HCT116 (cell line): ENCODE results near the gene NARF. TPM values are rescaled to one million over a fixed set of nuclear protein-coding genes. Genes with fewer than 3 reads are reported as not detected.

ENCODE experiments used
- ATAC-seq: fragments of 200-7000 bp; cut with Tn5 transposase; 2 replicates; pipeline ENCODE4 v1.9.1; 2020; ENCODE audit warnings: mild to moderate bottlenecking, moderate library complexity
- BruUV-seq: library from RNA; stranded (reverse); fragments of 400-500 nt; replicated peaks from 2 replicates; lab custom pipeline; 2021; lab: Mats Ljungman, UMichigan
- CTCF ChIA-PET: fragments of 300-600 bp; sonication (Branson Sonifier 250); formaldehyde crosslinking; loops from one replicate; lab custom pipeline; 2021; ENCODE audit warnings: antibody characterized with exemption; lab: Charles Lee
- POLR2A ChIA-PET: fragments of 300-600, 350-600 bp; sonication (Branson Sonifier 250); formaldehyde crosslinking; loops from one replicate; lab custom pipeline; 2021; ENCODE audit warnings: antibody characterized with exemption; lab: Charles Lee
- RAD21 ChIA-PET, 2 experiments: fragments of 300-600 bp; sonication (Branson Sonifier 250); formaldehyde crosslinking; loops; one replicate each; lab custom pipeline; 2023; ENCODE audit warnings: low total read pairs in 2 of 2; ENCODE audit not compliant: uncharacterized antibody in 2 of 2, unreplicated experiment in 2 of 2, low non-redundant PET in 1 of 2; lab: Charles Lee
- DNase-seq: peaks from one replicate; pipeline ENCODE4 v3.0.0-alpha.2; 2010; ENCODE audit warnings: low read depth, low spot score
- H2AFZ ChIP-seq: fragments of 200-600 bp; shearing (Covaris generic), sonication (generic); 2 replicates; pipeline ENCODE4 v1.6.1; 2017; ENCODE audit warnings: low read depth, mixed run types, mixed read lengths, antibody characterized with exemption, low read length; ENCODE audit not compliant: poor library complexity, severe bottlenecking
- H3K27ac ChIP-seq: 2 replicates; pipeline ENCODE4 v1.5.1; 2012; ENCODE audit warnings: low read depth, low read length
- H3K27me3 ChIP-seq: fragments of 200-600 bp; sonication (generic); 2 replicates; pipeline ENCODE4 v1.6.1; 2016; ENCODE audit warnings: mixed run types, low read length, mixed read lengths; ENCODE audit not compliant: insufficient read depth
- H3K36me3 ChIP-seq, 2 experiments: fragments of 200-500 bp in 1 of 2; fragments of 200-600 bp in 1 of 2; sonication (Bioruptor generic) in 1 of 2; sonication (generic) in 1 of 2; 2 replicates each; pipeline versions ENCODE4 v1.5.1 to v1.6.1; 2014 to 2016; ENCODE audit warnings: low read length in 2 of 2, inconsistent platforms in 1 of 2, mixed read lengths in 1 of 2, mixed run types in 1 of 2; ENCODE audit not compliant: insufficient read depth in 2 of 2, control insufficient read depth in 1 of 2
- H3K4me1 ChIP-seq, 2 experiments: fragments of 200-600 bp in 1 of 2; sonication (generic) in 1 of 2; 2 replicates each; pipeline versions ENCODE4 v1.5.1 to v1.6.1; 2012 to 2017; ENCODE audit warnings: low read length in 2 of 2, inconsistent platforms in 1 of 2, mild to moderate bottlenecking in 1 of 2, mixed read lengths in 1 of 2, mixed run types in 1 of 2, moderate library complexity in 1 of 2; ENCODE audit not compliant: insufficient read depth in 2 of 2, control insufficient read depth in 1 of 2
- H3K4me2 ChIP-seq: fragments of 200-600 bp; sonication (generic); 2 replicates; pipeline ENCODE4 v1.6.1; 2017; ENCODE audit warnings: mixed run types, low read length, mixed read lengths
- H3K4me3 ChIP-seq, 2 experiments: fragments of 200-600 bp in 1 of 2; sonication (generic) in 1 of 2; replicated peaks in 1 of 2; 2 replicates each; pipeline ENCODE4 v1.5.1; 2011 to 2016; ENCODE audit warnings: low read length in 2 of 2, control low read depth in 1 of 2, low read depth in 1 of 2, mild to moderate bottlenecking in 1 of 2, mixed read lengths in 1 of 2, mixed run types in 1 of 2
- H3K79me2 ChIP-seq: fragments of 200-600 bp; sonication (generic); 2 replicates; pipeline ENCODE4 v1.6.1; 2017; ENCODE audit warnings: mild to moderate bottlenecking, mixed run types, low read length, moderate library complexity, mixed read lengths; ENCODE audit not compliant: insufficient read depth
- H3K9ac ChIP-seq: fragments of 200-600 bp; sonication (generic); 2 replicates; pipeline ENCODE4 v1.6.1; 2016; ENCODE audit warnings: low read length, mixed read lengths
- H3K9me2 ChIP-seq: fragments of 200-600 bp; sonication (generic), shearing (Covaris generic); 2 replicates; pipeline ENCODE4 v1.6.1; 2017; ENCODE audit warnings: mixed run types, mild to moderate bottlenecking, moderate library complexity; ENCODE audit not compliant: insufficient read depth
- H3K9me3 ChIP-seq, 2 experiments: fragments of 200-500 bp in 1 of 2; fragments of 200-600 bp in 1 of 2; sonication (Bioruptor generic) in 1 of 2; sonication (generic) in 1 of 2; 2 replicates each; pipeline ENCODE4 v1.6.1; 2014 to 2017; ENCODE audit warnings: low read length in 2 of 2, mixed read lengths in 2 of 2, inconsistent platforms in 1 of 2, low read depth in 1 of 2, mild to moderate bottlenecking in 1 of 2, mixed run types in 1 of 2, moderate library complexity in 1 of 2; ENCODE audit not compliant: control insufficient read depth in 1 of 2, insufficient read depth in 1 of 2
- H4K20me1 ChIP-seq: fragments of 200-600 bp; sonication (generic), shearing (Covaris generic); 2 replicates; pipeline ENCODE4 v1.6.1; 2017; ENCODE audit warnings: mixed run types, mild to moderate bottlenecking, moderate library complexity; ENCODE audit not compliant: insufficient read depth
- ATF3 ChIP-seq: IDR thresholded peaks from 2 replicates; pipeline ENCODE4 v1.6.1; 2012
- CEBPB ChIP-seq: IDR thresholded peaks from 2 replicates; pipeline ENCODE4 v1.6.1; 2012; ENCODE audit warnings: low read depth
- CTCF ChIP-seq, 3 experiments: fragments of 200-600 bp in 1 of 3; sonication (generic) in 1 of 3; IDR thresholded peaks in 2 of 3; conservative IDR thresholded peaks in 1 of 3; 2 replicates each; pipeline ENCODE4 v1.5.1; 2012 to 2017; ENCODE audit warnings: low read depth in 2 of 3, low read length in 2 of 3, antibody characterized with exemption in 1 of 3, borderline replicate concordance in 1 of 3, control low read depth in 1 of 3, mild to moderate bottlenecking in 1 of 3, mixed read lengths in 1 of 3, mixed run types in 1 of 3, moderate library complexity in 1 of 3; ENCODE audit not compliant: insufficient read depth in 1 of 3
- EZH2phosphoT487 ChIP-seq: fragments of 200-600 bp; IDR thresholded peaks from 2 replicates; pipeline ENCODE4 v1.6.1; 2018; ENCODE audit warnings: antibody characterized with exemption, borderline replicate concordance
- JUND ChIP-seq: IDR thresholded peaks from 2 replicates; pipeline ENCODE4 v1.6.1; 2012
- MAX ChIP-seq: IDR thresholded peaks from 2 replicates; pipeline ENCODE4 v1.6.1; 2012
- POLR2A ChIP-seq: IDR thresholded peaks from 2 replicates; pipeline ENCODE4 v1.7.0; 2011; ENCODE audit warnings: borderline replicate concordance; ENCODE audit not compliant: insufficient read depth, insufficient read length; ENCODE audit errors: extremely low read depth
- POLR2AphosphoS5 ChIP-seq: IDR thresholded peaks from 2 replicates; pipeline ENCODE4 v1.6.1; 2011; ENCODE audit warnings: mild to moderate bottlenecking, low read depth, low read length, moderate library complexity
- RAD21 ChIP-seq: IDR thresholded peaks from 2 replicates; pipeline ENCODE4 v1.6.1; 2012; ENCODE audit warnings: low read depth, mild to moderate bottlenecking
- SIN3A ChIP-seq: IDR thresholded peaks from 2 replicates; pipeline ENCODE4 v1.6.1; 2012; ENCODE audit warnings: low read depth
- TCF7L2 ChIP-seq: IDR thresholded peaks from 2 replicates; pipeline ENCODE4 v1.7.0; 2011; ENCODE audit warnings: borderline replicate concordance, inconsistent platforms; ENCODE audit not compliant: insufficient read depth, insufficient read length; ENCODE audit errors: extremely low read depth
- ZNF274 ChIP-seq: fragments of 200-500 bp; sonication (Bioruptor generic); IDR thresholded peaks from 2 replicates; pipeline ENCODE4 v1.6.1; 2014; ENCODE audit warnings: mild to moderate bottlenecking, low read depth, low read length, inconsistent platforms
- intact Hi-C: fragments of 100-400 bp; cut with micrococcal nuclease; formaldehyde crosslinking; loops from 2 replicates; pipeline ENCODE4 v1.10.0; 2022
- total RNA-seq: library from RNA; stranded (reverse); gene quantifications from one replicate; pipeline ENCODE4 v1.2.1, GENCODE V29; 2021; ENCODE audit not compliant: unreplicated experiment
- TF ChIP-seq, protein P1 (sequence below): IDR thresholded peaks from 2 replicates; pipeline ENCODE4 v1.6.1; 2011; ENCODE audit warnings: mild to moderate bottlenecking, low read length, moderate library complexity; ENCODE audit not compliant: insufficient replicate concordance; ENCODE audit errors: extremely low read depth

NARF gene
- total RNA-seq, 1 experiment from 2014 or later, result 91.8 TPM

DNA sequence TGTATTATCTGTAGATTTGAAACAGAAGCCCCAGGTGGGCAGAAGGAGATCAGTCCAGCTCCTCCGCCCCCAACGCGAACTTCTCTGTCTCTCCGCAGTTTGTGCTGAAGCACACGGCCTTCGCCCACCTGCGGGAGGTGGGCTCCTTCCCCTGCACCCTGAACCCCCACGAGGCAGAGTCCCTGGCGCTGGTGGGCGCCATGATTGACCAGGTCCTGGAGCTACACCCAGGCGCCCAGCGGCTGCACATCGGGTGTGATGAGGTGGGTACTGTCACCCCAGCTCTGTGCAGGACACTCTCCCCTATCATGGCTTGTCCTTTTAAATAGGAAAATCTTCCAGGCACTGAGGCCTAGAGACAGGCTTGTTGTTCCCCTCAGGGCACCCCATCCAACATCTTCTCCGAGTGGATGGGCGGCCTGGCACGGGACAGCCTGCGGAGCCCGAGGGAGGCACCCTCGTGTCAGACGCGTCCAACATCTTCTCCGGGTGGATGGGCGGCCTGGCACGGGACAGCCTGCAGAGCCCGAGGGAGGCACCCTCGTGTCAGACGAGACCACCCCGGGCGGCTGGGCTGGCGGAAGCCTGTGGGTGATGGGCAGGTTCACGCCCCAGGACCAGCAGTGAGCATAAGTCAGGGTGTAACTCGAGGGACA, 24.9 kb upstream of the NARF start:
- H3K4me3 ChIP-seq, result no peak overlapping the region
- no peaks in the 10 kb centered on the region for H3K79me2 ChIP-seq
- ATAC-seq (no peak), DNase-seq (no peak)
- no peak overlapping the region for H2AFZ ChIP-seq
- 0 out of 4 replicates have a peak, but pooled peaks cover 0 to 2% of the 10 kb centered on the region in 2 experiments for H3K36me3 ChIP-seq
- H3K27me3 ChIP-seq, result no peaks in the 10 kb centered on the region
- intact Hi-C loops, result no loop called here
- H3K9me2 ChIP-seq, result no peaks in the 10 kb centered on the region
- no peak overlapping the region for H3K4me2 ChIP-seq
- CTCF ChIA-PET, result no interaction called here
- no peaks in the 10 kb centered on the region for H3K9me3 ChIP-seq
- no peaks in the 10 kb centered on the region for H4K20me1 ChIP-seq
- POLR2A ChIA-PET, result no interaction called here
- TF ChIP-seq, protein P1, sequence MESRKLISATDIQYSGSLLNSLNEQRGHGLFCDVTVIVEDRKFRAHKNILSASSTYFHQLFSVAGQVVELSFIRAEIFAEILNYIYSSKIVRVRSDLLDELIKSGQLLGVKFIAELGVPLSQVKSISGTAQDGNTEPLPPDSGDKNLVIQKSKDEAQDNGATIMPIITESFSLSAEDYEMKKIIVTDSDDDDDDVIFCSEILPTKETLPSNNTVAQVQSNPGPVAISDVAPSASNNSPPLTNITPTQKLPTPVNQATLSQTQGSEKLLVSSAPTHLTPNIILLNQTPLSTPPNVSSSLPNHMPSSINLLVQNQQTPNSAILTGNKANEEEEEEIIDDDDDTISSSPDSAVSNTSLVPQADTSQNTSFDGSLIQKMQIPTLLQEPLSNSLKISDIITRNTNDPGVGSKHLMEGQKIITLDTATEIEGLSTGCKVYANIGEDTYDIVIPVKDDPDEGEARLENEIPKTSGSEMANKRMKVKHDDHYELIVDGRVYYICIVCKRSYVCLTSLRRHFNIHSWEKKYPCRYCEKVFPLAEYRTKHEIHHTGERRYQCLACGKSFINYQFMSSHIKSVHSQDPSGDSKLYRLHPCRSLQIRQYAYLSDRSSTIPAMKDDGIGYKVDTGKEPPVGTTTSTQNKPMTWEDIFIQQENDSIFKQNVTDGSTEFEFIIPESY, result no peak
- no peak for TF ChIP-seq ATF3
- no peak for TF ChIP-seq POLR2A
- TF ChIP-seq ZNF274, result no peak
- no peak overlapping the region for H3K27ac ChIP-seq
- BruUV-seq, result no TSS peak
- RAD21 ChIA-PET, result no interaction called here
- H3K9ac ChIP-seq, result no peak overlapping the region
- H3K4me1 ChIP-seq, result no peaks in the 10 kb centered on the region

DNA sequence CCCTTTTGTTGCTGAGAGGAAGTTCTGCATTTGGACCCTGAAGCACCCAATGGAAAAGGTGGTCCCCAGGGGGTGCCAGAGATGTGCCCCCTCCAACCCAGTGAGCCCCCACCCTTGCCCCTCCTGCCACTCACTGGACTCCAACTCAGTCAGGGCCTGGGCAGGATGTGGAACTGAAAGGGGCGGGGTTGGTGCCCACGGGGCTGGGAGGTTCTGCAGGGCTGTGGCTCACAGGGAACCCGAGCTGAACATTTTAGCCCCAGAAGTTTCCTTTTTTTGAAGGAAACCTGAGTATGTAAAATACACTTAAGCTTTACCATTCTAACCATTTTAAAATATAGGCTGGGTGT, 24.4 kb upstream of the NARF start:
- CTCF ChIA-PET, result no interaction called here
- H3K9ac ChIP-seq, result no peak overlapping the region
- ATAC-seq (no peak), DNase-seq (no peak)
- RAD21 ChIA-PET, result no interaction called here
- no peak overlapping the region for H3K4me3 ChIP-seq
- 0 out of 4 replicates have a peak, but pooled peaks cover 0 to 2% of the 10 kb centered on the region in 2 experiments for H3K36me3 ChIP-seq
- H4K20me1 ChIP-seq, result no peaks in the 10 kb centered on the region
- H3K4me1 ChIP-seq, result no peaks in the 10 kb centered on the region
- H3K9me2 ChIP-seq, result no peaks in the 10 kb centered on the region
- H3K79me2 ChIP-seq, result no peaks in the 10 kb centered on the region
- H3K27ac ChIP-seq, result no peak overlapping the region
- no peaks in the 10 kb centered on the region for H3K27me3 ChIP-seq
- POLR2A ChIA-PET, result no interaction called here
- BruUV-seq, result no TSS peak
- intact Hi-C loops, result no loop called here
- no peaks in the 10 kb centered on the region for H3K9me3 ChIP-seq
- H3K4me2 ChIP-seq, result no peak overlapping the region
- H2AFZ ChIP-seq, result no peak overlapping the region
- TF ChIP-seq RAD21, result no peak
- no peak for TF ChIP-seq ZNF274
- no peak for TF ChIP-seq TCF7L2
- no peak for TF ChIP-seq ATF3
- no peak for TF ChIP-seq CEBPB
- no peak for TF ChIP-seq CTCF (IDR thresholded peaks at IDR 0.05 in 2 of 3, conservative IDR thresholded peaks at IDR 0.05 in 1 of 3; ENCODE audit: borderline replicate concordance in 1 of 3, insufficient read depth in 1 of 3, low read depth in 2 of 3, low read length in 2 of 3)
- no peak for TF ChIP-seq SIN3A
- no peak for TF ChIP-seq JUND
- TF ChIP-seq EZH2phosphoT487, result no peak
- TF ChIP-seq MAX, result no peak
- no peak for TF ChIP-seq POLR2AphosphoS5
